NT2/D1 (cell line): Measurements from ENCODE around the gene ZNF536.
"Not testable (repeated sequence)": the region's sequence is repeated elsewhere in the genome, so short reads cannot be mapped to it uniquely, and the experiment has no call there.

Experiments
- YY1 ChIP-seq: IDR thresholded peaks from 2 replicates; pipeline ENCODE4 v1.6.1; 2011; ENCODE audit not compliant: insufficient read length, insufficient read depth
- ZNF274 ChIP-seq: IDR thresholded peaks from 2 replicates; pipeline ENCODE4 v1.6.1; 2011; ENCODE audit warnings: mild to moderate bottlenecking, low read depth, low read length

GRCh38 chr19:30486250-30486649 lies 114.1 kb downstream of the ZNF536 start:
- not testable (repeated sequence) for TF ChIP-seq ZNF274, YY1
